Activated CD4-positive, alpha-beta T cell treated with anti-CD3 and anti-CD28 coated beads, Interleukin-2, amount 10 ng/mL, durations not matched to agents 24 days and 14 days (primary cell): Measurements from ENCODE around the gene MGAT4B. TPM values are rescaled to one million over a fixed set of nuclear protein-coding genes. Genes with fewer than 3 reads are reported as not detected.

Experiments
- DNase-seq: peaks from one replicate; pipeline ENCODE4 v3.0.0; 2022
- H3K27ac Mint-ChIP-seq: one replicate; pipeline ENCODE4 v1.8.0; 2022; ENCODE audit warnings: mild to moderate bottlenecking, mixed read lengths
- H3K27me3 Mint-ChIP-seq: one replicate; pipeline ENCODE4 v1.8.0; 2022; ENCODE audit warnings: mixed read lengths
- H3K36me3 Mint-ChIP-seq: one replicate; pipeline ENCODE4 v1.8.0; 2022; ENCODE audit warnings: low read depth, mild to moderate bottlenecking, mixed read lengths
- H3K4me1 Mint-ChIP-seq: one replicate; pipeline ENCODE4 v1.8.0; 2021; ENCODE audit warnings: mixed read lengths
- H3K4me3 Mint-ChIP-seq: one replicate; pipeline ENCODE4 v1.8.0; 2022; ENCODE audit warnings: mild to moderate bottlenecking, moderate library complexity, mixed read lengths
- H3K9me3 Mint-ChIP-seq: one replicate; pipeline ENCODE4 v1.8.0; 2021; ENCODE audit warnings: mixed read lengths
- intact Hi-C: fragments of 100-400 bp; cut with micrococcal nuclease; formaldehyde crosslinking; loops from one replicate; pipeline ENCODE4 v1.15.1; 2023
- total RNA-seq: library from RNA; stranded (reverse); gene quantifications from 2 replicates; pipeline ENCODE4 v1.2.3, GENCODE V29; 2022

The MGAT4B gene
- total RNA-seq, 1 donor from 2014 or later, result 126 TPM

GRCh38 chr5:179821298-179822058 is 14.8 kb upstream of the MGAT4B start:
- intact Hi-C loops, result loop anchor here (1.0 to 5.0 kb wide), 5 partner anchors 15 to 269 kb away; partner anchors contain the start of genes HNRNPH1, MRNIP and RUFY1
- Mint-ChIP-seq H3K27ac (peak overlapping the region; percentile 91), H3K4me3 (peak overlapping the region; percentile 96), H3K27me3 (no peaks in the 10 kb centered on the region), H3K9me3 (no peaks in the 10 kb centered on the region), H3K36me3 (peaks cover 42% of the 10 kb centered on the region), H3K4me1 (peaks cover 34% of the 10 kb centered on the region)
- peak; percentile 96 for DNase-seq

GRCh38 chr5:179820483-179821297 is 14.0 kb upstream of the MGAT4B start, which contains the start of gene SQSTM1:
TSS of gene SQSTM1 (plus strand) at chr5:179820905. CDS start at chr5:179820937, 32 bp downstream.
- Mint-ChIP-seq H3K27ac (peak within 1 kb of the TSS; percentile 92), H3K4me1 (peaks cover 35% of the 10 kb centered on the region), H3K36me3 (peaks cover 39% of the 10 kb centered on the region), H3K27me3 (no peaks in the 10 kb centered on the region), H3K9me3 (no peaks in the 10 kb centered on the region), H3K4me3 (peak within 1 kb of the TSS; percentile 96)
- DNase-seq, result peak; percentile 96
- intact Hi-C loops, result loop anchor here (1.0 to 5.0 kb wide), 7 partner anchors 9 to 268 kb away; partner anchors contain the start of genes HNRNPH1, MAML1, MRNIP and RUFY1

DNA sequence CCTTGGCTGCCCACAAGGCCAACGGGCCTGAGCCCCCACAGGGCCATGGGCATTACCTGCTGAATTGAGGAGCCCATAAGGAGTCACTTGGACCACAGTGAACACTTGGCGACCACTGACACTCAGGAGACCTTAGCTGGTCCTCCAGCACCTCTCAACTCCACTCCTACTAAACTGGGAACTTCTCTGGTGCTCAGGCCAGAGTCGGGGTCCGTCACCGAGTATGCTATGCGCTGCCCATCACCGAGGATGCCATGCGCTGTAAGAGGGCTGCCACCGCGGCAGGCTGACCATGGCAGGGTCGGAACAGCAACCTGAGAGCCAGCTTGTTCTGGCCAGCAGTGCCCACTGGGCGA is 13.4 kb upstream of the MGAT4B start:
- Mint-ChIP-seq H3K27ac (peak overlapping the region; percentile 92), H3K4me3 (peak overlapping the region; percentile 78), H3K36me3 (peaks cover 36% of the 10 kb centered on the region), H3K27me3 (no peaks in the 10 kb centered on the region), H3K4me1 (peaks cover 36% of the 10 kb centered on the region), H3K9me3 (no peaks in the 10 kb centered on the region)
- peak; percentile 76 for DNase-seq
- intact Hi-C loops, result loop anchor here (1.0 to 5.0 kb wide), 5 partner anchors 9 to 268 kb away; partner anchors contain the start of genes HNRNPH1, MAML1 and RUFY1

- Mint-ChIP-seq H3K27ac (peak overlapping the region; percentile 92), H3K4me3 (peak overlapping the region; percentile 78), H3K4me1 (peaks cover 33% of the 10 kb centered on the region), H3K36me3 (peaks cover 34% of the 10 kb centered on the region), H3K27me3 (no peaks in the 10 kb centered on the region), H3K9me3 (no peaks in the 10 kb centered on the region)
- DNase-seq, result peak; percentile 82
- intact Hi-C loops, result loop anchor here (1.0 to 5.0 kb wide), 5 partner anchors 8 to 267 kb away; partner anchors contain the start of genes HNRNPH1, MAML1 and RUFY1
Observed at GRCh38 chr5:179819296-179820126, 12.8 kb upstream of the MGAT4B start.

- H3K4me3 Mint-ChIP-seq, result peak overlapping the region; percentile 79
- H3K36me3 Mint-ChIP-seq, result peaks cover 33% of the 10 kb centered on the region
- H3K27ac Mint-ChIP-seq, result peak overlapping the region; percentile 90
- DNase-seq, result peak; percentile 96
- H3K27me3 Mint-ChIP-seq, result no peaks in the 10 kb centered on the region
- H3K4me1 Mint-ChIP-seq, result peaks cover 32% of the 10 kb centered on the region
- intact Hi-C loops, result no loop called here
- no peaks in the 10 kb centered on the region for H3K9me3 Mint-ChIP-seq
Observed at GRCh38 chr5:179818746-179819295, 12.2 kb upstream of the MGAT4B start.

DNA sequence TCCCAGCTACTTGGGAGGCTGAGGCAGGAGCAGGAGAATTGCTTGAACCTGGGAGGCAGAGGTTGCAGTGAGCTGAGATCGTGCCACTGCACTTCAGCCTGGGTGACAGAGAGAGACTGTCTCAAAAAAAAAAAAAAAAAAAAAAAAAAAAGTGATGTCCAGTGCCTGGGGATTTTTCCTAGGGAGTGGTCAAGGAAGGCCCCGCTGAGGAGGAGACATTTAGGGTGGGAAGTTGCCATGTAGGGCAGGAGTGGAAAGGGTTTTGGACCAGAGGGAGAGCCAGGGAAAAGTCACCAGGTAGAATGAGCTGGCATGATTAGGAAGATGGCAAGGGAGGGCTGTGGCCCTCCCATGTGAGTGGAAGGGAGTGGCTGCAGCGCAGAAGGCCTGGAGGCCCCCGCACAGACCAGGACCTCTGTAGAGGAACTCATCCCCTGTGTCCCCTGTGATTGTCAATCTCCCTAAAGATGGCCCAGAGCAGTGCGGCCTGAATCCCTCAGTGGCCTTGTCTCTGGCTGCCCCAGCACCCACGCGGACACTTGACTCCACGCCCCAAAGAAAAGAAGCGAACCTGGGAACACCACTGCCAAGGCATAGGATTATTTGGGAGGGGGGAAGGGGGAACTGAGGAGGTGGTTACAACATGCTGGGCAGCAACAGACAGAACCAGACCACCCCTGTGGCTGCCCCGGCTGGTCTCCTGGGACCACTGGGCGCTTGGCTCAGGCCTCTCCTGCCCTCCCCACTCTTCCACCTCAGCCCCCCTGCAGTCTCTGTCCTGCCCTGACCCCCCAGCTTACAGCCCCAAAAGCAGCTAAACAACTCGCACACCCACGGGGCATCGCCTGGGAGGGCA is 11.5 kb upstream of the MGAT4B start:
- no peaks in the 10 kb centered on the region for H3K9me3 Mint-ChIP-seq
- H3K27ac Mint-ChIP-seq, result peak overlapping the region; percentile 90
- H3K27me3 Mint-ChIP-seq, result no peaks in the 10 kb centered on the region
- intact Hi-C loops, result no loop called here
- H3K4me1 Mint-ChIP-seq, result peaks cover 30% of the 10 kb centered on the region
- H3K4me3 Mint-ChIP-seq, result peak overlapping the region; percentile 79
- H3K36me3 Mint-ChIP-seq, result peaks cover 30% of the 10 kb centered on the region
- DNase-seq, result no peak

DNA sequence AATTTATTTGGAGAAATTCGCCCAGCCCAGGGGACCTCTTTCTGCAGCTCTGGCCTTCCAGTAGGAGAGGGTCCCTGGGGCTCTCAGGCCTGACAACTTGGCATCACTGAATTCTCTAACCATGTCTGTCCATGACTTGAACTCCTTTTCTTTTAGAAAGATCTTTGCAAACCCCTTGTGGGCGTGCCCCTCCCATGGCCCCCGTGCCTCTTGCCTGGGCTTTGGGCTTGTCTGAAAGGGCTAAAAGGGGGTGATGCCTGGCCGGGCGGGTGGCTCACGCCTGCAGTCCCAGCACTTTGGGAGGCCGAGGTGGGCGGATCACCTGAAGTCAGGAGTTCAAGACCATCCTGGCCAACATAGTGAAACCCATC is 10.8 kb upstream of the MGAT4B start:
- intact Hi-C loops, result no loop called here
- Mint-ChIP-seq H3K36me3 (peaks cover 28% of the 10 kb centered on the region), H3K4me3 (peak overlapping the region; percentile 52)

DNA sequence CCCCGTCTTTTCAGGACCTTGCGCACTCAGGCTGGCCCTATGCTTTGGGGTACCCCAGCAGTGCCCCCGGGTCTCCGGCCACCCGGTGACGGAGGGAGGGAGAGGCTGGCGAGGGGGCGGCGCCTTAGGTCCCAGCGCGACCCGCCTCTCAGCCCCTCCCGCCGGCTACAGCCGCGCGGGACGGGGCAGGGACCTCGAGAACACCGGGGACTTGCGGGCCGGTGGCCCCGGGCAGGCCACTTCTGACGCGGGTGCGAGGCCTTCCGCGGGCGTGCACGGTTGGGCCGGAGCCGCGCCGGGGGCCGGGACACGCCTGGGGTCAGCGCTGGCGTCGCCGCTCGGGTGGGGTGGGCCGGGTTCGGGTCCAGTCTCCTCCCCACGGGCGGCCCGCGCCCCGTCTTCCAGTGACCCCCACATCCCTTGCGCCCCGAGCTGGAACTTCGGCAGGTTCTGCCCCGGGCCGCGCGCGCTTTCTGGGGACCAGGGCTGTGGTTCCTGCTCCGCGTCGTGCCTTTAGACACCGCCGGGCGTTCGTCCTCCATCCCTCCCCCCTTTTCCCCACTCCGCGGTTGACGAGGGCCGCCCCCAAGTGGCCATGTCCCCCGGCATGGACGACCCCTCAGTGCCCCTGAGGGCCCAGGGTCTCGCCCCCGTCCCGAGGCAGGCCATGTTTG is 10.3 kb upstream of the MGAT4B start:
- Mint-ChIP-seq H3K4me3 (peak overlapping the region; percentile 52), H3K27ac (no peak overlapping the region), H3K36me3 (peaks cover 25% of the 10 kb centered on the region), H3K9me3 (no peaks in the 10 kb centered on the region), H3K27me3 (no peaks in the 10 kb centered on the region), H3K4me1 (peaks cover 21% of the 10 kb centered on the region)
- no peak for DNase-seq
- intact Hi-C loops, result no loop called here

More for the DNA sequence above, 10.8 kb upstream of the MGAT4B start:
- H3K4me1 Mint-ChIP-seq, result peaks cover 26% of the 10 kb centered on the region
- H3K27ac Mint-ChIP-seq, result peak overlapping the region; percentile 90
- H3K27me3 Mint-ChIP-seq, result no peaks in the 10 kb centered on the region
- DNase-seq, result no peak
- H3K9me3 Mint-ChIP-seq, result no peaks in the 10 kb centered on the region

DNA sequence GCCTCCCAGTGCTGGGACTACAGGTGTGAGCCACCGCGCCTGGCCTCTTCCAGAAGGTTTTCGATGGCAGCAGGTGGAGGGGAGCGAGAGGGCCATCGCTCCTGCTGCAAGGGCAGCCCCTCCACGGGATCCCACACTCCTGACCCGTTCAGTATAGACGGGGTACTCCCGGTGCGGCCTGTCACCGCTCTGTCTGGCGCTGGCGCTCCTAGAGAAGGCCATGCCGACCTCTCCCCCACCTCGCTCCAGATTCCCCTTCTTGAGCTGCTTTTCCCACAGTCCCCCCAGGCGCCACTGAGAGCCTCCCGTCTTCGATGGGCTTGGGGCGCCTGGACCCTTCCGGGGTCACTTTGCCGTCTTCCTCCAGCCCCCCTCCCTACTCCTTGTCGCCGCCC is 9.7 kb upstream of the MGAT4B start:
- no peak overlapping the region for H3K4me3 Mint-ChIP-seq
- H3K27ac Mint-ChIP-seq, result no peak overlapping the region
- peaks cover 27% of the 10 kb centered on the region for H3K36me3 Mint-ChIP-seq
- intact Hi-C loops, result no loop called here
- no peaks in the 10 kb centered on the region for H3K9me3 Mint-ChIP-seq
- peaks cover 19% of the 10 kb centered on the region for H3K4me1 Mint-ChIP-seq
- H3K27me3 Mint-ChIP-seq, result no peaks in the 10 kb centered on the region
- no peak for DNase-seq

DNA sequence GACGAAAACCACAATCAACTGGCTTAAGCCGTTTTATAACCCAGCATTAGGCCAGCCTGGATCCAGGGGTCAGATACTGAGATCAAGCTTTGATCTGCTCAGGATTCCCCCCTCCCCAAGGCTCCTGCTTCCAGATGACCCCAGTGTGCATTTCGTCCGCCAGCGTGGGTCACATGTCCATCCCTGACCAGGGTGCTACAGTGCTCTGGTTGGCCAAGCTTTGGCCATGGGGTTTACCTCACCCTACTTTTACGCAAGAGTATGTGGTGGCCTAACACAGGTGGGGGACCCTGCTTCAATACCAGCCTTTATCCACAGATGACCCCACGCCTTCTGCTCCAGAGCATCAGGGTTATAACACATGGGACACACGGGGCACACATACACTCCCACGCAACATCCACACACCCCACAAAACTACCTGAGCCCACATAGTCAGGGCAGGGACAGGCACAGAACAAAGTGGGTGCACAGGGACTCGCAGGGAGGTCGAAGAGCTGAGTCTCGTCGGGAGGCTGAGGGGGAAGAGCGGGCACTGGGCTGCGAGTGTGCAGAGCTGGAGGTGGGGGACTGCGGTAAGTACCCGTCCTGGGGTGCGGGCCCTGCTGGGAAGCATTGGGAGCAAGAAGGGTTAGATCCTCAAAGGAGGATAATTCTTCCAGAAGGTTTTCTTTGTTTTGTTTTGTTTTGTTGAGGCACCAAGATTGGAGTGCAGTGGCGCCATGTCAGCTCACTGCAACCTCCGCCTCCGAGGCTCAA is 9.0 kb upstream of the MGAT4B start:
- Mint-ChIP-seq H3K27ac (no peak overlapping the region), H3K36me3 (peaks cover 32% of the 10 kb centered on the region), H3K4me3 (peak overlapping the region; percentile 14), H3K4me1 (peaks cover 19% of the 10 kb centered on the region), H3K27me3 (no peaks in the 10 kb centered on the region), H3K9me3 (no peaks in the 10 kb centered on the region)
- intact Hi-C loops, result no loop called here
- no peak for DNase-seq

DNA sequence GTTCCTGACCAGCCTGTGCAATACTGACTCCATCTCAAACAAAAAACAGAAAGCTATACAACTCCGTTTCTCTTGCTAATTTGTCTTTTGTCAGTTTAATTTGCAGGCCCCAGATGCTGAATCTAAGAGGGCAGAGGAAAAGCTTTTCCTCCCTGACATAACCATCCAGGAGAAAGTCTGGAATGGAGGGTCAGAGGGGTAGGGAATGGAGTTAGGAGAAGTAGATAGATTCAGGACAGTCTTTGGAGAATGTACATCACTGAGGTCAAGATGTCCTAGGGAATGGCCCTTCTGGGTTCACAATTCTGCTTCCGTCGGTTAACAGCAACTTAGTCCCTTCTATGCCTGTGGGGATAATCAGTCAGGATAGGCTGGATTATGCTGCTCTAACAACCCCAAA is 7.4 kb upstream of the MGAT4B start:
- no peak overlapping the region for H3K27ac Mint-ChIP-seq
- peaks cover 33% of the 10 kb centered on the region for H3K36me3 Mint-ChIP-seq
- H3K4me1 Mint-ChIP-seq, result peaks cover 11% of the 10 kb centered on the region
- intact Hi-C loops, result no loop called here
- no peak overlapping the region for H3K4me3 Mint-ChIP-seq
- H3K9me3 Mint-ChIP-seq, result no peaks in the 10 kb centered on the region
- no peaks in the 10 kb centered on the region for H3K27me3 Mint-ChIP-seq
- DNase-seq, result no peak
